ENCODE results near the gene MTCL1.

DNA sequence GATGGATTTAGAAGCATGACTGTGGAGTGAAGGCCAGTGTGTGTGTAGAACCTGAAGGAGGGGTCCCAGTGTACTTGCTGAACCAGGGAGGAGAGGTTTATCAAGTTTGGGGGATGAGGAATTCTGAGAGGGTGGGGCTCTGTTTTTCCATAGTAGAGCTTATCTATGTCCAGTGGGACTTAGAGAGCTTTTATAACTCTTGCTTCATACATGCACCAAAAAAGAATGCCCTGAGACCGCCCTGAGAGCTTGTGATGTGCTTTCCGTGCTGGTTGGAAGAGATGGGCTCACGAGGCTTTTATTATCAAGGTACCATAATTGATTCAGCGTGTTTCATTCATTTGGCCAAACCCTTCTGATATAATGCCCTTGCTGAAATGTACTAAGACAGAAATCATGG is 100.2 kb downstream of the MTCL1 start:
- TF ChIP-seq, protein P1, sequence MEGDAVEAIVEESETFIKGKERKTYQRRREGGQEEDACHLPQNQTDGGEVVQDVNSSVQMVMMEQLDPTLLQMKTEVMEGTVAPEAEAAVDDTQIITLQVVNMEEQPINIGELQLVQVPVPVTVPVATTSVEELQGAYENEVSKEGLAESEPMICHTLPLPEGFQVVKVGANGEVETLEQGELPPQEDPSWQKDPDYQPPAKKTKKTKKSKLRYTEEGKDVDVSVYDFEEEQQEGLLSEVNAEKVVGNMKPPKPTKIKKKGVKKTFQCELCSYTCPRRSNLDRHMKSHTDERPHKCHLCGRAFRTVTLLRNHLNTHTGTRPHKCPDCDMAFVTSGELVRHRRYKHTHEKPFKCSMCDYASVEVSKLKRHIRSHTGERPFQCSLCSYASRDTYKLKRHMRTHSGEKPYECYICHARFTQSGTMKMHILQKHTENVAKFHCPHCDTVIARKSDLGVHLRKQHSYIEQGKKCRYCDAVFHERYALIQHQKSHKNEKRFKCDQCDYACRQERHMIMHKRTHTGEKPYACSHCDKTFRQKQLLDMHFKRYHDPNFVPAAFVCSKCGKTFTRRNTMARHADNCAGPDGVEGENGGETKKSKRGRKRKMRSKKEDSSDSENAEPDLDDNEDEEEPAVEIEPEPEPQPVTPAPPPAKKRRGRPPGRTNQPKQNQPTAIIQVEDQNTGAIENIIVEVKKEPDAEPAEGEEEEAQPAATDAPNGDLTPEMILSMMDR (conservative IDR thresholded peaks at IDR 0.05 in 1 of 2, IDR thresholded peaks at IDR 0.05 in 1 of 2; ENCODE audit: low read depth in 1 of 2, low read length in 2 of 2): no peak
- TF ChIP-seq EZH2 (IDR thresholded peaks at IDR 0.05; ENCODE audit: low read length, missing control alignments): no peak
